NB4 (cell line): ENCODE measurements around the gene GNA15.

ENCODE experiments used
- CTCF ChIP-seq: IDR thresholded peaks from one replicate; pipeline ENCODE4 v1.5.1; 2012; ENCODE audit warnings: low read depth, low read length
- MAX ChIP-seq: IDR thresholded peaks from 2 replicates; pipeline ENCODE4 v1.6.1; 2011; ENCODE audit warnings: low read depth, low read length
- POLR2A ChIP-seq: IDR thresholded peaks from 2 replicates; pipeline ENCODE4 v1.6.1; 2011; ENCODE audit warnings: mild to moderate bottlenecking; ENCODE audit not compliant: insufficient read length; ENCODE audit errors: extremely low read depth

- TF ChIP-seq CTCF (no peak), POLR2A (no peak), MAX (no peak)
Measured at GRCh38 chr19:3160219-3160618, 24.4 kb downstream of the GNA15 start.
